HEK293 (cell line): ENCODE results near the gene PHPT1.
A peak's percentile ranks its signal among the peaks of the same experiment; 100 is the strongest.

Source experiments
- CTCF ChIA-PET: fragments of 350-600 bp; formaldehyde crosslinking; extraction: SDS; loops from one replicate; lab custom pipeline; 2021; ENCODE audit warnings: antibody characterized with exemption; lab: Yijun Ruan, JAX
- POLR2A ChIA-PET: fragments of 300-600 bp; formaldehyde crosslinking; extraction: SDS; loops from one replicate; lab custom pipeline; 2020; ENCODE audit warnings: antibody characterized with exemption, inconsistent platforms; lab: Yijun Ruan, JAX
- H3K27ac ChIP-seq: fragments of 200-500 bp; sonication (Bioruptor generic); 2 replicates; pipeline ENCODE4 v1.5.1; 2014; ENCODE audit warnings: low read depth, low read length, control low read depth, inconsistent platforms; ENCODE audit errors: extremely low read depth
- H3K36me3 ChIP-seq, 2 experiments: fragments of 200-500 bp in 1 of 2; sonication (Bioruptor generic) in 1 of 2; 1 replicate in 1 of 2; 2 replicates in 1 of 2; pipeline ENCODE4 v1.5.1; 2014 to 2017; ENCODE audit warnings: inconsistent platforms in 2 of 2, low read length in 2 of 2; ENCODE audit not compliant: control insufficient read depth in 2 of 2, insufficient read depth in 1 of 2
- H3K4me1 ChIP-seq: fragments of 200-500 bp; sonication (Bioruptor generic); 2 replicates; pipeline ENCODE4 v1.5.1; 2014; ENCODE audit warnings: mild to moderate bottlenecking, low read length, inconsistent platforms; ENCODE audit not compliant: control insufficient read depth, insufficient read depth
- H3K4me3 ChIP-seq: 2 replicates; pipeline ENCODE4 v1.5.1; 2011; ENCODE audit warnings: low read depth, mild to moderate bottlenecking, control low read depth, low read length, moderate library complexity
- H3K9me3 ChIP-seq: fragments of 200-500 bp; sonication (Bioruptor generic); 2 replicates; pipeline ENCODE4 v1.5.1; 2014; ENCODE audit warnings: low read depth, low read length, inconsistent platforms; ENCODE audit not compliant: control insufficient read depth, insufficient read depth
- GLI4 ChIP-seq: fragments of 450-650 bp; formaldehyde crosslinking; IDR thresholded peaks from 2 replicates; pipeline ENCODE4 v1.5.1; 2016; ENCODE audit warnings: missing biosample characterization, missing genetic modification characterization
- GLIS1 ChIP-seq: fragments of 450-650 bp; formaldehyde crosslinking; IDR thresholded peaks from 2 replicates; pipeline ENCODE4 v1.5.1; 2016; ENCODE audit warnings: missing biosample characterization, missing genetic modification characterization
- HOXA7 ChIP-seq: sonication (generic); formaldehyde crosslinking; IDR thresholded peaks from 2 replicates; pipeline ENCODE4 v1.8.1; 2022; ENCODE audit warnings: missing genetic modification reagents, borderline replicate concordance
- INSM2 ChIP-seq: fragments of 450-650 bp; formaldehyde crosslinking; IDR thresholded peaks from 2 replicates; pipeline ENCODE4 v1.5.1; 2016; ENCODE audit warnings: missing biosample characterization, missing genetic modification characterization
- KLF1 ChIP-seq: fragments of 450-650 bp; formaldehyde crosslinking; IDR thresholded peaks from 2 replicates; pipeline ENCODE4 v1.5.1; 2016; ENCODE audit warnings: missing biosample characterization, missing genetic modification characterization
- KLF10 ChIP-seq: fragments of 450-650 bp; IDR thresholded peaks from 2 replicates; pipeline ENCODE4 v1.5.1; 2018; ENCODE audit warnings: missing biosample characterization, mild to moderate bottlenecking, missing genetic modification characterization
- SP7 ChIP-seq: fragments of 450-650 bp; formaldehyde crosslinking; IDR thresholded peaks from 2 replicates; pipeline ENCODE4 v1.5.1; 2016; ENCODE audit warnings: missing biosample characterization, missing genetic modification characterization
- WT1 ChIP-seq: fragments of 450-650 bp; formaldehyde crosslinking; IDR thresholded peaks from 2 replicates; pipeline ENCODE4 v1.5.1; 2016; ENCODE audit warnings: missing biosample characterization, missing genetic modification characterization
- ZBTB8A ChIP-seq: fragments of 450-650 bp; formaldehyde crosslinking; IDR thresholded peaks from 2 replicates; pipeline ENCODE4 v1.5.1; 2016; ENCODE audit warnings: missing biosample characterization, missing genetic modification characterization
- ZEB2 ChIP-seq: fragments of 450-650 bp; formaldehyde crosslinking; IDR thresholded peaks from 2 replicates; pipeline ENCODE4 v1.5.1; 2016; ENCODE audit warnings: missing biosample characterization, missing genetic modification characterization
- ZNF239 ChIP-seq: fragments of 450-650 bp; formaldehyde crosslinking; IDR thresholded peaks from 2 replicates; pipeline ENCODE4 v1.5.1; 2016; ENCODE audit warnings: missing biosample characterization, missing genetic modification characterization
- ZNF596 ChIP-seq: fragments of 450-650 bp; IDR thresholded peaks from 2 replicates; pipeline ENCODE4 v1.5.0; 2018; ENCODE audit warnings: missing biosample characterization, mild to moderate bottlenecking, missing genetic modification characterization, moderate library complexity
- ZNF610 ChIP-seq: fragments of 450-650 bp; formaldehyde crosslinking; IDR thresholded peaks from 2 replicates; pipeline ENCODE4 v1.5.1; 2016; ENCODE audit warnings: missing biosample characterization, missing genetic modification characterization, borderline replicate concordance
- ZNF777 ChIP-seq: fragments of 450-650 bp; formaldehyde crosslinking; IDR thresholded peaks from 2 replicates; pipeline ENCODE4 v1.5.1; 2017; ENCODE audit warnings: missing biosample characterization, missing genetic modification characterization, borderline replicate concordance
- ZSCAN30 ChIP-seq: fragments of 450-650 bp; IDR thresholded peaks from 2 replicates; pipeline ENCODE4 v1.5.1; 2018; ENCODE audit warnings: missing biosample characterization, mild to moderate bottlenecking, missing genetic modification characterization, moderate library complexity
- TF ChIP-seq, protein P1 (sequence below): fragments of 450-650 bp; IDR thresholded peaks from 2 replicates; pipeline ENCODE4 v1.5.1; 2018; ENCODE audit warnings: missing biosample characterization, mild to moderate bottlenecking, missing genetic modification characterization
- TF ChIP-seq, protein P2 (sequence below): fragments of 450-650 bp; formaldehyde crosslinking; IDR thresholded peaks from 2 replicates; pipeline ENCODE4 v1.5.1; 2016; ENCODE audit warnings: missing biosample characterization, missing genetic modification characterization

The PHPT1 gene

GRCh38 chr9:136849960-136850865 is 1.0 kb downstream of the PHPT1 start (continued):
- TF ChIP-seq KLF10 = no peak
- peak; percentile 12; the same call in 1 of the 2 replicates for TF ChIP-seq GLIS1
- TF ChIP-seq, protein P1, sequence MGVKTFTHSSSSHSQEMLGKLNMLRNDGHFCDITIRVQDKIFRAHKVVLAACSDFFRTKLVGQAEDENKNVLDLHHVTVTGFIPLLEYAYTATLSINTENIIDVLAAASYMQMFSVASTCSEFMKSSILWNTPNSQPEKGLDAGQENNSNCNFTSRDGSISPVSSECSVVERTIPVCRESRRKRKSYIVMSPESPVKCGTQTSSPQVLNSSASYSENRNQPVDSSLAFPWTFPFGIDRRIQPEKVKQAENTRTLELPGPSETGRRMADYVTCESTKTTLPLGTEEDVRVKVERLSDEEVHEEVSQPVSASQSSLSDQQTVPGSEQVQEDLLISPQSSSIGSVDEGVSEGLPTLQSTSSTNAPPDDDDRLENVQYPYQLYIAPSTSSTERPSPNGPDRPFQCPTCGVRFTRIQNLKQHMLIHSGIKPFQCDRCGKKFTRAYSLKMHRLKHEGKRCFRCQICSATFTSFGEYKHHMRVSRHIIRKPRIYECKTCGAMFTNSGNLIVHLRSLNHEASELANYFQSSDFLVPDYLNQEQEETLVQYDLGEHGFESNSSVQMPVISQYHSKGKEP (tag by site-specific recombination) = no peak
- no peak for TF ChIP-seq SP7 (tag by site-specific recombination)
- TF ChIP-seq ZNF777 (tag by site-specific recombination) = no peak
- TF ChIP-seq ZBTB8A = no peak
- TF ChIP-seq ZNF239 (tag by site-specific recombination) = no peak
- TF ChIP-seq ZSCAN30 (tag by site-specific recombination) = no peak

DNA sequence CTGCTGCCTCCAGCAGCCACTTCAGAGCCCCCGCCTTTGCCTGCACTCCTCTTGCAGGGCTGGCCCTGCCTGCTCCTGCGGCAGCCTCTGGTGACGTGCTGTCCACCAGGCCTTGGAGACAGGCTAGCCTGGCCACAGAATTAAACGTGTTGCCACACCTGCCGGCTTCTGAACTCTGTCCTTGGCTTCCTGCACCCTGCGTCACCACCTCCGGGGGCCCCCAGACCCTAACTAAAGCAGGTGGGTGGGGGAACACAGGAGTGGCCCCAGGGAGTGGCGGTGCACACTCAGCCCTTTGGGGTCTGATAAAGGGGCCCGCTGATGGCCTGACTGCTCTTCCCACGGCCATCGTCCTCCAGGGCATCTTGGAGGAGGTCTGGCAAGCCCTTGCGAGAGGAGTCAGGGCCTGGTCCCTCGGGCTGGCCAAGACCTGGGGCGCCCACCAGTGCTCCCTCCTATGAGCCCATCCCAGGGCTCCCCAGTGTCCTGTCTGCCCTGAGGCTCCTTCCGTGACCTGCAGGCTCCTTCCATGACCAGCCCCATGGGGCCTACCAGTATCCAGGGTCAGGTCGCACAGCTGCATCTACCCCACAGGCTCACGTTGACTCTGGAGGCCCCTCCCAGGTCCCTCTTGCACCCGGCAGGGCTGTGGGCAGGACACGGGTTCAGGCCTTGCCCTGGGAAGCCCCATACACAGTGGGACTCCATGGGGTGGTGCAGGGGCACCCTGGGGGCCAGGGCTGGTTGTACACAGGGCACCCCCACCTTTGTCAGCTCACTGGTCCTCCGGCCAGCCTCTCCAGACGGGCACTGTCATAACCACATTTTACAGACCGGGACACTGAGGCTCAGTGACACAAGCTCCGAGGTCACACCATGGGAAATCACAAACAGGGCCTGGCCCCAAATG is 1.9 kb downstream of the PHPT1 start:
- CTCF ChIA-PET = interaction anchor here (0.9 kb wide), 1 partner anchor 9 kb away, joined by 3 read pairs; the partner anchor contains the start of gene AJM1
- Histone ChIP-seq H3K4me3 (no peak overlapping the region), H3K36me3 (peaks cover 0 to 27% of the 10 kb centered on the region in 2 experiments; a peak in 1 of 3 replicates)
- no peak for TF ChIP-seq ZEB2 (tag by site-specific recombination)
- no peak for TF ChIP-seq ZNF596 (tag by site-specific recombination)
- no peak for TF ChIP-seq ZNF610 (tag by site-specific recombination)
- TF ChIP-seq INSM2 = no peak
- TF ChIP-seq HOXA7 = no peak
- TF ChIP-seq, all 188 proteins: peak for 0
- H3K9me3 ChIP-seq = no peaks in the 10 kb centered on the region
- no peak overlapping the region for H3K27ac ChIP-seq
- 0 out of 2 replicates have a peak, but pooled peaks cover 4% of the 10 kb centered on the region for H3K4me1 ChIP-seq
- POLR2A ChIA-PET = interaction anchor here (1.2 to 1.9 kb wide), 2 partner anchors 10 to 13 kb away, joined by 3 to 9 read pairs; no protein-coding TSS in a partner anchor

GRCh38 chr9:136851941-136852663 is 2.9 kb downstream of the PHPT1 start, which contains the start of gene MAMDC4:
Gene MAMDC4 (plus strand): TSS chr9:136852346. CDS start chr9:136852417, 71 bp downstream.
- POLR2A ChIA-PET = interaction anchor here (1.2 to 1.9 kb wide), 2 partner anchors 9 to 12 kb away, joined by 3 to 9 read pairs; no protein-coding TSS in a partner anchor
- Histone ChIP-seq H3K9me3 (no peaks in the 10 kb centered on the region), H3K4me1 (0 out of 2 replicates have a peak, but pooled peaks cover 4% of the 10 kb centered on the region), H3K27ac (no peak within 1 kb of the TSS), H3K36me3 (peaks cover 0 to 29% of the 10 kb centered on the region in 2 experiments; a peak in 1 of 3 replicates), H3K4me3 (no peak within 1 kb of the TSS)
- TF ChIP-seq WT1 (peak; percentile 39; the same call in 1 of the 2 replicates), KLF1 (tag by site-specific recombination) (0 out of 2 replicates have a peak, but pooled peaks have one; percentile 10), GLI4 (tag by site-specific recombination) (no peak)
- TF ChIP-seq, protein P2, sequence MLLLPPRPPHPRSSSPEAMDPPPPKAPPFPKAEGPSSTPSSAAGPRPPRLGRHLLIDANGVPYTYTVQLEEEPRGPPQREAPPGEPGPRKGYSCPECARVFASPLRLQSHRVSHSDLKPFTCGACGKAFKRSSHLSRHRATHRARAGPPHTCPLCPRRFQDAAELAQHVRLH (tag by site-specific recombination) = no peak
- CTCF ChIA-PET = interaction anchor here (0.6 to 0.9 kb wide), 3 partner anchors 10 to 65 kb away, joined by 3 read pairs; partner anchors contain the start of gene AJM1
